ENCODE results near the gene KIRREL3.

Gene KIRREL3

DNA sequence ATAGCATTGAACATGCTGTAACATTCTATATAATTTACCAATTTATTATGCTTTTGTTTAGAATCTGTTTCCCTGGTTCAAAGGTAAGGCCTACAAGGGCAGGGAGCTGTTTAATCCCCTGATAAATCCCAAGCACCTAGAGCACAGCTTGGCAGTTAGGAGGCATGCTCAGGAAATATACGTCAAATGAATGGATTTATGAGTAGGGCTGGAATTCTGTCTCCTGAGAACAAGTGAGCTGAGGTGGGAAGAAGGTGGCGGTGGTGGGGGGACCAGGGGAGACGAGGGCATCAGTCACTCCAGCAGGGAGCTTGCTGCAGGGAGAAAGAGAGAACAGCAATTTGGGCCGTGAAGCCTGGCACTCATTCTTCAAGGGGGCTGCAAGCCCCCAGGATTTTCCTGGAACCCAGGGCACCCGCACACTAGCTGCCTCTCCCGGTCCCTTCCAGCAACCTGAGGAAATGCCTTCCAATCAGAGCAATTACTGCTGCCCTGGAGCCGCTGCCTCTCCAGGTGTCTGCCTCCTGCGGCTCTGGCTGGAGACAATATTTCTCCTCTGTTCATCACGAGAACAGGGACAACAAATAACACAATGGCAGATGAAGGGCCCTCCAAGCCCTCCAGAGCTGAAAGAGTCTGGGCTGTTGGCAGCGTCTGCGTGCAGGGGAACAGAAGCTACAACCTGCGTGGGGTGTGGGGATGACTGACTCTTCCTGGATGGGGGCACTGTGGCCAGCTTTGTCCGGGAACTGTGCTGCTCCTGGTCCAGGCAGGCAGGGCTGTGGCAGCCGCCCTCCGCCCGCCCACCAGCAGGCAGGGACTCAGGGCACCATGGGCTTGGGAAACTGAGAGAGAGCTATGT is 411.7 kb downstream of the KIRREL3 start:
- DNase-seq (ENCODE audit: low spot score) = no peak
- in situ Hi-C loops (cut with MboI; ENCODE audit: low pct_unique_long_range_greater_than_20kb, low sequenced_read_pairs, unreplicated experiment) = no loop called here
- TF ChIP-seq, protein P1, sequence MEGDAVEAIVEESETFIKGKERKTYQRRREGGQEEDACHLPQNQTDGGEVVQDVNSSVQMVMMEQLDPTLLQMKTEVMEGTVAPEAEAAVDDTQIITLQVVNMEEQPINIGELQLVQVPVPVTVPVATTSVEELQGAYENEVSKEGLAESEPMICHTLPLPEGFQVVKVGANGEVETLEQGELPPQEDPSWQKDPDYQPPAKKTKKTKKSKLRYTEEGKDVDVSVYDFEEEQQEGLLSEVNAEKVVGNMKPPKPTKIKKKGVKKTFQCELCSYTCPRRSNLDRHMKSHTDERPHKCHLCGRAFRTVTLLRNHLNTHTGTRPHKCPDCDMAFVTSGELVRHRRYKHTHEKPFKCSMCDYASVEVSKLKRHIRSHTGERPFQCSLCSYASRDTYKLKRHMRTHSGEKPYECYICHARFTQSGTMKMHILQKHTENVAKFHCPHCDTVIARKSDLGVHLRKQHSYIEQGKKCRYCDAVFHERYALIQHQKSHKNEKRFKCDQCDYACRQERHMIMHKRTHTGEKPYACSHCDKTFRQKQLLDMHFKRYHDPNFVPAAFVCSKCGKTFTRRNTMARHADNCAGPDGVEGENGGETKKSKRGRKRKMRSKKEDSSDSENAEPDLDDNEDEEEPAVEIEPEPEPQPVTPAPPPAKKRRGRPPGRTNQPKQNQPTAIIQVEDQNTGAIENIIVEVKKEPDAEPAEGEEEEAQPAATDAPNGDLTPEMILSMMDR (IDR thresholded peaks at IDR 0.05; ENCODE audit: extremely low read depth, insufficient read depth, missing control alignments) = no peak

- DNase-seq (ENCODE audit: low spot score) = no peak
- in situ Hi-C loops (cut with MboI; ENCODE audit: low pct_unique_long_range_greater_than_20kb, low sequenced_read_pairs, unreplicated experiment) = no loop called here
- TF ChIP-seq, protein P1 (IDR thresholded peaks at IDR 0.05; ENCODE audit: extremely low read depth, insufficient read depth, missing control alignments) = no peak
These were observed 413.0 kb downstream of the KIRREL3 start for GRCh38 chr11:126587541-126587940.

GRCh38 chr11:126585774-126586491 is 414.6 kb downstream of the KIRREL3 start:
- TF ChIP-seq, protein P1 (IDR thresholded peaks at IDR 0.05; ENCODE audit: extremely low read depth, insufficient read depth, missing control alignments) = no peak
- no peak for DNase-seq (ENCODE audit: low spot score)
- in situ Hi-C loops (cut with MboI; ENCODE audit: low pct_unique_long_range_greater_than_20kb, low sequenced_read_pairs, unreplicated experiment) = no loop called here

GRCh38 chr11:126585388-126585773 is 415.2 kb downstream of the KIRREL3 start:
- DNase-seq (ENCODE audit: low spot score) = no peak

DNA sequence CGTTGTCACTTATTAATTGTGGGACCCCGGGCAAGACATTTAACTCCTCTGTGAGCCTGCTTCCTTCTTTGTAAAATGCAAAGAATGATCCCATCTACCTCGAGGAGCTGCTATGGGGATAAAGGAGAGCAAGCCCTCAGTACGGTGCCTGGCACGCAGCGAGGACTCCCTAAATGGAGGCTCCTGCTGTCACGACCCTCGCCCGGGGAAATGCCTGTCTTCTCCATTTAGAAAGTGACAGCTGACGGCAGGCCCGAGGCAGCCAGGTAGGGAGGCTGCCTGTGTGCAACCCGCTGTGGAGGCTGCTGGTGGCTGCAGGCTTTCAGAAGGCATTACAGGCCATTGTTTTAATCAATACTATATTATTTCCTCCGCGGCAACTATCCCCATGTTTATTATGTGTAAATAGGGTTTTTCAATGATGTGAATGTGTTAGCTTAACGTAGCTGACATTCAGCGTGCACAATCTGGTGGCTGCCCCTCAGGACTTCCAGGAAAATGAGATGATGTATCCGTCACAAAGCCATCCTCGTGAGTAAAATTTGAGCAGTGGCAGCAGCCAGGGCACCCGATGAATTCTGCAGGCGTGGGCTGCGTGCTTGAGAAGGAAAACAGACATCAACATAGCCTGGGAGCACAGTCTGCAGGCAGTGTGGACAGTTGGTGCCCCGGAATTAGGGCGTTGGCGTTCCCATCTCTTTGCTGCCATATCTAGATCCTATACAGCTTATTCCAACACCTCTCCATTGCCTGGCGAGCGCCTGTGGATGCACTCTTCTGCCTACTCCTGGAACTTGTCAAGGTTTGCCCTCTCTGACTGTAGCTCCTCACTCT is 416.8 kb downstream of the KIRREL3 start:
- TF ChIP-seq, protein P1 (IDR thresholded peaks at IDR 0.05; ENCODE audit: extremely low read depth, insufficient read depth, missing control alignments) = no peak
- in situ Hi-C loops (cut with MboI; ENCODE audit: low pct_unique_long_range_greater_than_20kb, low sequenced_read_pairs, unreplicated experiment) = no loop called here
- DNase-seq (ENCODE audit: low spot score) = no peak

More at GRCh38 chr11:126585388-126585773, 415.2 kb downstream of the KIRREL3 start:
- TF ChIP-seq, protein P1 (IDR thresholded peaks at IDR 0.05; ENCODE audit: extremely low read depth, insufficient read depth, missing control alignments) = no peak
- in situ Hi-C loops (cut with MboI; ENCODE audit: low pct_unique_long_range_greater_than_20kb, low sequenced_read_pairs, unreplicated experiment) = no loop called here

GRCh38 chr11:126583101-126583500 is 417.5 kb downstream of the KIRREL3 start:
- in situ Hi-C loops (cut with MboI; ENCODE audit: low pct_unique_long_range_greater_than_20kb, low sequenced_read_pairs, unreplicated experiment) = no loop called here
- TF ChIP-seq, protein P1 (IDR thresholded peaks at IDR 0.05; ENCODE audit: extremely low read depth, insufficient read depth, missing control alignments) = no peak
- no peak for DNase-seq (ENCODE audit: low spot score)

Measured in GM13977 (cell line).